GM12801 (cell line): ENCODE measurements around the gene QSER1.

Source experiments
- TF ChIP-seq, protein P1 (sequence below): IDR thresholded peaks from one replicate; pipeline ENCODE4 v1.5.1; 2011; ENCODE audit warnings: control low read depth; ENCODE audit not compliant: insufficient read length; ENCODE audit errors: extremely low read depth

Gene QSER1

GRCh38 chr11:32905028-32905667 is 12.5 kb downstream of the QSER1 start:
- TF ChIP-seq, protein P1, sequence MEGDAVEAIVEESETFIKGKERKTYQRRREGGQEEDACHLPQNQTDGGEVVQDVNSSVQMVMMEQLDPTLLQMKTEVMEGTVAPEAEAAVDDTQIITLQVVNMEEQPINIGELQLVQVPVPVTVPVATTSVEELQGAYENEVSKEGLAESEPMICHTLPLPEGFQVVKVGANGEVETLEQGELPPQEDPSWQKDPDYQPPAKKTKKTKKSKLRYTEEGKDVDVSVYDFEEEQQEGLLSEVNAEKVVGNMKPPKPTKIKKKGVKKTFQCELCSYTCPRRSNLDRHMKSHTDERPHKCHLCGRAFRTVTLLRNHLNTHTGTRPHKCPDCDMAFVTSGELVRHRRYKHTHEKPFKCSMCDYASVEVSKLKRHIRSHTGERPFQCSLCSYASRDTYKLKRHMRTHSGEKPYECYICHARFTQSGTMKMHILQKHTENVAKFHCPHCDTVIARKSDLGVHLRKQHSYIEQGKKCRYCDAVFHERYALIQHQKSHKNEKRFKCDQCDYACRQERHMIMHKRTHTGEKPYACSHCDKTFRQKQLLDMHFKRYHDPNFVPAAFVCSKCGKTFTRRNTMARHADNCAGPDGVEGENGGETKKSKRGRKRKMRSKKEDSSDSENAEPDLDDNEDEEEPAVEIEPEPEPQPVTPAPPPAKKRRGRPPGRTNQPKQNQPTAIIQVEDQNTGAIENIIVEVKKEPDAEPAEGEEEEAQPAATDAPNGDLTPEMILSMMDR, result no peak

DNA sequence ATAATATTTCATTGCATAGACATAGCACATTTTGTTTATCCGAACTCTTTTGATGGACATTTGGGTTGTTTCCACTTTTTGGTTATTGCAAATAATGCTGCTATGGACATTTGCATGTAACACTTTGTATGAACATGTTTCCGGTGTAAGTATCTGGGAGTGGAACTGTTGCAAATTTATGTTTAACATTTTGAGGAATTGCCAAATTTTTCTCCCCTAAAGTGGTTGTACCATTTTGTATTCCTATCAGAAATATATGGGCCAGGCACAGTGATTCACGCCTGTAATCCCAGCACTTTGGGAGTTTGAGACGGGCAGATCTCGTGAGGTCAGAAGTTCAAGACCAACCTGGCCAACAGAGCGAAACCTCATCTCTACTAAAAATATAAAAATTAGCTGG is 16.0 kb downstream of the QSER1 start:
- TF ChIP-seq, protein P1, result no peak

DNA sequence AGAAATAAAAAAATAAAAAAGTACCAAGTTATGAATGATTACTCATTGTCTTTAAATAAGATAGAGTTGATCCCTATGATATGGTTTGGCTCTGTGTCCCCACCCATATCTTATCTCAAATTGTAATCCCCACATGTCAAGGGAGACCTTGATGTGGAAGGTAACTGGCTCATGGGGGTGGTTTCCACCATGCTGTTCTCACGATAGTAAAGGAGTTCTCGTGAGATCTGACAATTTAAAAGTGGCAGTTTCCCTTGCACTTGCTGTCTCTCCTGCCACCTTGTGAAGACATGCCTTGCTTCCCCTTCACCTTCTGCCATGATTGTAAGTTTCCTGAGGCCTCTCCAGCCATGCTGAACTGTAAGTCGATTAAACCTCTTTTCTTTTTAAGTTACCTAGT is 18.8 kb downstream of the QSER1 start:
- TF ChIP-seq, protein P1, result no peak

DNA sequence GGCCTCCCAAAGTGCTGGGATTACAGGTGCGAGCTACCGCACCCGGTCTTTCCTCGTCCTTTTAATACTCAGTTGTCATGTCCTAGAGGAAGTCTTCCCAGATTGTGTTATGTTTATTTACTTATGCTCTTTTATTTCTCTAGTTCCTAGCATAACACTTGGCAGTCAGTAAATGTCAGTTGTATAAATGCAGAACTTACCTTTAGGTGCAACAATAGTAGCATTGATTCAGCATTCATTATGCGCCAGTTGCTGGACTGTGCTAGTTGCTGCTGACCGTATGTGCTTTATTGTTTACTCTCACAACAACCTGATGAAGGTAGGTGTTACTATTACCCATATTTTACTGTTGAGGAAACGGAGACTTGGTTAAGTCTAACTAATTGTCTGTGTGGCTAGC is 20.8 kb downstream of the QSER1 start:
- TF ChIP-seq, protein P1, result no peak

GRCh38 chr11:32916361-32916760 is 23.8 kb downstream of the QSER1 start:
- TF ChIP-seq, protein P1, result no peak

DNA sequence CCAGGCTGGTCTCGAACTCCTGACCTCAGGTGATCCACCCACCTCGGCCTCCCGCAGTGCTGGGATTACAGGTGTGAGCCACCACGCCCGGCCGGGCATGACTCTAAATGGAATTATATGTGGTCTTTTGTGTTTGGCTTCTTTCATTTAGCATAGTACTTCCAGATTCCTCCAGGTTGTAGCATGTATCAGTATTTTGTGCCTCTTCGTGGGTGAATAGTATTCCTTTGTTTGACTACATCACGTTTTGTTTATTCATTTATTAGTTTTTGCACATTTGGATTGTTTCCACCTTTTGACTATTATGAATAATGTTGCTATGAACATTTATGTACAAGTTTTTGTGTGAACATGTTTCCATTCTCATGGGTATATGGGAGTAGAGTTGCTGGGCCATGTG is 24.4 kb downstream of the QSER1 start:
- TF ChIP-seq, protein P1, result no peak

DNA sequence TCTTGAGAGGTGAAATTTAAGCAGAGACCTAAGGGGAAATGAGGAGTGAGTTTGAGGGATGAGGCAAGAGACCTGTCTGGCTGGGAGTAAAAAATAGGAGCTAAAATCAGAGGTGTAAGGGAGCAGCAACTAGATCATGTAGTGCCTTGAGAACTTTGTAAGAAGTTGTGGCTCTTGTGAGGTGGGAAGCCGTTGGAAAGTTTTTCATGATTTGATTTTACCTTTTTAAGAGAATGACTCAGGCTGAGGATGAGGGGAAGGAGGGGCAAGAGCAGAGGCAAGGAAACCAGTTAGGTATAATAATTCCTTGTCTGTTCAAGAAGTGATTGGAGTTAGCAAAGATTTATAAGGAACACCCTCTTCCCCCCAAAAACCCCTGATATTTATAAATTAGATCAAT is 25.8 kb downstream of the QSER1 start:
- TF ChIP-seq, protein P1, result no peak
